HCT116 (cell line): ENCODE data around the gene DOC2A. TPM values are rescaled to one million over a fixed set of nuclear protein-coding genes. Genes with fewer than 3 reads are reported as not detected.

Experiments
- ATAC-seq: fragments of 200-7000 bp; cut with Tn5 transposase; 2 replicates; pipeline ENCODE4 v1.9.1; 2020; ENCODE audit warnings: mild to moderate bottlenecking, moderate library complexity
- BruUV-seq: library from RNA; stranded (reverse); fragments of 400-500 nt; replicated peaks from 2 replicates; lab custom pipeline; 2021; lab: Mats Ljungman, UMichigan
- CTCF ChIA-PET: fragments of 300-600 bp; sonication (Branson Sonifier 250); formaldehyde crosslinking; loops from one replicate; lab custom pipeline; 2021; ENCODE audit warnings: antibody characterized with exemption; lab: Charles Lee
- POLR2A ChIA-PET: fragments of 300-600, 350-600 bp; sonication (Branson Sonifier 250); formaldehyde crosslinking; loops from one replicate; lab custom pipeline; 2021; ENCODE audit warnings: antibody characterized with exemption; lab: Charles Lee
- RAD21 ChIA-PET, 2 experiments: fragments of 300-600 bp; sonication (Branson Sonifier 250); formaldehyde crosslinking; loops; one replicate each; lab custom pipeline; 2023; ENCODE audit warnings: low total read pairs in 2 of 2; ENCODE audit not compliant: uncharacterized antibody in 2 of 2, unreplicated experiment in 2 of 2, low non-redundant PET in 1 of 2; lab: Charles Lee
- DNase-seq: peaks from one replicate; pipeline ENCODE4 v3.0.0-alpha.2; 2010; ENCODE audit warnings: low read depth, low spot score
- H2AFZ ChIP-seq: fragments of 200-600 bp; shearing (Covaris generic), sonication (generic); 2 replicates; pipeline ENCODE4 v1.6.1; 2017; ENCODE audit warnings: low read depth, mixed run types, mixed read lengths, antibody characterized with exemption, low read length; ENCODE audit not compliant: poor library complexity, severe bottlenecking
- H3K27ac ChIP-seq: 2 replicates; pipeline ENCODE4 v1.5.1; 2012; ENCODE audit warnings: low read depth, low read length
- H3K27me3 ChIP-seq: fragments of 200-600 bp; sonication (generic); 2 replicates; pipeline ENCODE4 v1.6.1; 2016; ENCODE audit warnings: mixed run types, low read length, mixed read lengths; ENCODE audit not compliant: insufficient read depth
- H3K36me3 ChIP-seq, 2 experiments: fragments of 200-500 bp in 1 of 2; fragments of 200-600 bp in 1 of 2; sonication (Bioruptor generic) in 1 of 2; sonication (generic) in 1 of 2; 2 replicates each; pipeline versions ENCODE4 v1.5.1 to v1.6.1; 2014 to 2016; ENCODE audit warnings: low read length in 2 of 2, inconsistent platforms in 1 of 2, mixed read lengths in 1 of 2, mixed run types in 1 of 2; ENCODE audit not compliant: insufficient read depth in 2 of 2, control insufficient read depth in 1 of 2
- H3K4me1 ChIP-seq, 2 experiments: fragments of 200-600 bp in 1 of 2; sonication (generic) in 1 of 2; 2 replicates each; pipeline versions ENCODE4 v1.5.1 to v1.6.1; 2012 to 2017; ENCODE audit warnings: low read length in 2 of 2, inconsistent platforms in 1 of 2, mild to moderate bottlenecking in 1 of 2, mixed read lengths in 1 of 2, mixed run types in 1 of 2, moderate library complexity in 1 of 2; ENCODE audit not compliant: insufficient read depth in 2 of 2, control insufficient read depth in 1 of 2
- H3K4me2 ChIP-seq: fragments of 200-600 bp; sonication (generic); 2 replicates; pipeline ENCODE4 v1.6.1; 2017; ENCODE audit warnings: mixed run types, low read length, mixed read lengths
- H3K4me3 ChIP-seq, 2 experiments: fragments of 200-600 bp in 1 of 2; sonication (generic) in 1 of 2; replicated peaks in 1 of 2; 2 replicates each; pipeline ENCODE4 v1.5.1; 2011 to 2016; ENCODE audit warnings: low read length in 2 of 2, control low read depth in 1 of 2, low read depth in 1 of 2, mild to moderate bottlenecking in 1 of 2, mixed read lengths in 1 of 2, mixed run types in 1 of 2
- H3K79me2 ChIP-seq: fragments of 200-600 bp; sonication (generic); 2 replicates; pipeline ENCODE4 v1.6.1; 2017; ENCODE audit warnings: mild to moderate bottlenecking, mixed run types, low read length, moderate library complexity, mixed read lengths; ENCODE audit not compliant: insufficient read depth
- H3K9ac ChIP-seq: fragments of 200-600 bp; sonication (generic); 2 replicates; pipeline ENCODE4 v1.6.1; 2016; ENCODE audit warnings: low read length, mixed read lengths
- H3K9me2 ChIP-seq: fragments of 200-600 bp; sonication (generic), shearing (Covaris generic); 2 replicates; pipeline ENCODE4 v1.6.1; 2017; ENCODE audit warnings: mixed run types, mild to moderate bottlenecking, moderate library complexity; ENCODE audit not compliant: insufficient read depth
- H3K9me3 ChIP-seq, 2 experiments: fragments of 200-500 bp in 1 of 2; fragments of 200-600 bp in 1 of 2; sonication (Bioruptor generic) in 1 of 2; sonication (generic) in 1 of 2; 2 replicates each; pipeline ENCODE4 v1.6.1; 2014 to 2017; ENCODE audit warnings: low read length in 2 of 2, mixed read lengths in 2 of 2, inconsistent platforms in 1 of 2, low read depth in 1 of 2, mild to moderate bottlenecking in 1 of 2, mixed run types in 1 of 2, moderate library complexity in 1 of 2; ENCODE audit not compliant: control insufficient read depth in 1 of 2, insufficient read depth in 1 of 2
- H4K20me1 ChIP-seq: fragments of 200-600 bp; sonication (generic), shearing (Covaris generic); 2 replicates; pipeline ENCODE4 v1.6.1; 2017; ENCODE audit warnings: mixed run types, mild to moderate bottlenecking, moderate library complexity; ENCODE audit not compliant: insufficient read depth
- CBX3 ChIP-seq: IDR thresholded peaks from 2 replicates; pipeline ENCODE4 v1.6.1; 2012; ENCODE audit warnings: low read depth
- CTCF ChIP-seq, 3 experiments: fragments of 200-600 bp in 1 of 3; sonication (generic) in 1 of 3; IDR thresholded peaks in 2 of 3; conservative IDR thresholded peaks in 1 of 3; 2 replicates each; pipeline ENCODE4 v1.5.1; 2012 to 2017; ENCODE audit warnings: low read depth in 2 of 3, low read length in 2 of 3, antibody characterized with exemption in 1 of 3, borderline replicate concordance in 1 of 3, control low read depth in 1 of 3, mild to moderate bottlenecking in 1 of 3, mixed read lengths in 1 of 3, mixed run types in 1 of 3, moderate library complexity in 1 of 3; ENCODE audit not compliant: insufficient read depth in 1 of 3
- EGR1 ChIP-seq: IDR thresholded peaks from 2 replicates; pipeline ENCODE4 v1.6.1; 2012; ENCODE audit warnings: low read depth
- FOSL1 ChIP-seq: IDR thresholded peaks from 2 replicates; pipeline ENCODE4 v1.6.1; 2012; ENCODE audit warnings: low read depth
- POLR2A ChIP-seq: IDR thresholded peaks from 2 replicates; pipeline ENCODE4 v1.7.0; 2011; ENCODE audit warnings: borderline replicate concordance; ENCODE audit not compliant: insufficient read depth, insufficient read length; ENCODE audit errors: extremely low read depth
- POLR2AphosphoS5 ChIP-seq: IDR thresholded peaks from 2 replicates; pipeline ENCODE4 v1.6.1; 2011; ENCODE audit warnings: mild to moderate bottlenecking, low read depth, low read length, moderate library complexity
- SIN3A ChIP-seq: IDR thresholded peaks from 2 replicates; pipeline ENCODE4 v1.6.1; 2012; ENCODE audit warnings: low read depth
- SP1 ChIP-seq: IDR thresholded peaks from 2 replicates; pipeline ENCODE4 v1.6.1; 2012; ENCODE audit warnings: low read depth
- SRF ChIP-seq: IDR thresholded peaks from 2 replicates; pipeline ENCODE4 v1.6.1; 2012; ENCODE audit warnings: low read depth
- YY1 ChIP-seq: IDR thresholded peaks from 2 replicates; pipeline ENCODE4 v1.6.1; 2011; ENCODE audit warnings: low read length, low read depth, moderate library complexity, mild to moderate bottlenecking; ENCODE audit not compliant: insufficient replicate concordance; ENCODE audit errors: extremely low read depth
- intact Hi-C: fragments of 100-400 bp; cut with micrococcal nuclease; formaldehyde crosslinking; loops from 2 replicates; pipeline ENCODE4 v1.10.0; 2022
- total RNA-seq: library from RNA; stranded (reverse); gene quantifications from one replicate; pipeline ENCODE4 v1.2.1, GENCODE V29; 2021; ENCODE audit not compliant: unreplicated experiment
- TF ChIP-seq, protein P1 (sequence below): IDR thresholded peaks from 2 replicates; pipeline ENCODE4 v1.6.1; 2012; ENCODE audit warnings: low read depth

Gene DOC2A
- total RNA-seq, 1 experiment from 2014 or later: 17.3 TPM

- RAD21 ChIA-PET: interaction anchor here in 1 of 2 experiments (0.6 kb wide), 1 partner anchor 158 kb away, joined by 3 read pairs; no protein-coding TSS in a partner anchor
- Histone ChIP-seq H3K79me2 (no peaks in the 10 kb centered on the region), H3K9me3 (no peaks in the 10 kb centered on the region), H3K9me2 (no peaks in the 10 kb centered on the region), H2AFZ (no peak overlapping the region), H3K27ac (no peak overlapping the region), H4K20me1 (no peaks in the 10 kb centered on the region), H3K4me3 (no peak overlapping the region), H3K36me3 (peaks cover 0 to 4% of the 10 kb centered on the region in 2 experiments; a peak in 2 of 4 replicates), H3K4me1 (no peaks in the 10 kb centered on the region), H3K9ac (no peak overlapping the region), H3K4me2 (no peak overlapping the region), H3K27me3 (no peaks in the 10 kb centered on the region)
- CTCF ChIA-PET: no interaction called here
- DNase-seq (no peak), ATAC-seq (no peak)
- POLR2A ChIA-PET: interaction anchor here (0.6 kb wide), 1 partner anchor 13 kb away, joined by 3 read pairs; no protein-coding TSS in a partner anchor
- TF ChIP-seq SIN3A (no peak), CTCF (IDR thresholded peaks at IDR 0.05 in 2 of 3, conservative IDR thresholded peaks at IDR 0.05 in 1 of 3; ENCODE audit: borderline replicate concordance in 1 of 3, insufficient read depth in 1 of 3, low read depth in 2 of 3, low read length in 2 of 3) (no peak), CBX3 (no peak), POLR2AphosphoS5 (no peak), POLR2A (no peak), FOSL1 (no peak), EGR1 (no peak), SP1 (no peak), YY1 (no peak), SRF (no peak)
- TF ChIP-seq, protein P1, sequence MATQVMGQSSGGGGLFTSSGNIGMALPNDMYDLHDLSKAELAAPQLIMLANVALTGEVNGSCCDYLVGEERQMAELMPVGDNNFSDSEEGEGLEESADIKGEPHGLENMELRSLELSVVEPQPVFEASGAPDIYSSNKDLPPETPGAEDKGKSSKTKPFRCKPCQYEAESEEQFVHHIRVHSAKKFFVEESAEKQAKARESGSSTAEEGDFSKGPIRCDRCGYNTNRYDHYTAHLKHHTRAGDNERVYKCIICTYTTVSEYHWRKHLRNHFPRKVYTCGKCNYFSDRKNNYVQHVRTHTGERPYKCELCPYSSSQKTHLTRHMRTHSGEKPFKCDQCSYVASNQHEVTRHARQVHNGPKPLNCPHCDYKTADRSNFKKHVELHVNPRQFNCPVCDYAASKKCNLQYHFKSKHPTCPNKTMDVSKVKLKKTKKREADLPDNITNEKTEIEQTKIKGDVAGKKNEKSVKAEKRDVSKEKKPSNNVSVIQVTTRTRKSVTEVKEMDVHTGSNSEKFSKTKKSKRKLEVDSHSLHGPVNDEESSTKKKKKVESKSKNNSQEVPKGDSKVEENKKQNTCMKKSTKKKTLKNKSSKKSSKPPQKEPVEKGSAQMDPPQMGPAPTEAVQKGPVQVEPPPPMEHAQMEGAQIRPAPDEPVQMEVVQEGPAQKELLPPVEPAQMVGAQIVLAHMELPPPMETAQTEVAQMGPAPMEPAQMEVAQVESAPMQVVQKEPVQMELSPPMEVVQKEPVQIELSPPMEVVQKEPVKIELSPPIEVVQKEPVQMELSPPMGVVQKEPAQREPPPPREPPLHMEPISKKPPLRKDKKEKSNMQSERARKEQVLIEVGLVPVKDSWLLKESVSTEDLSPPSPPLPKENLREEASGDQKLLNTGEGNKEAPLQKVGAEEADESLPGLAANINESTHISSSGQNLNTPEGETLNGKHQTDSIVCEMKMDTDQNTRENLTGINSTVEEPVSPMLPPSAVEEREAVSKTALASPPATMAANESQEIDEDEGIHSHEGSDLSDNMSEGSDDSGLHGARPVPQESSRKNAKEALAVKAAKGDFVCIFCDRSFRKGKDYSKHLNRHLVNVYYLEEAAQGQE: no peak
- BruUV-seq: no TSS peak
- intact Hi-C loops: no loop called here
These were observed 1.6 kb downstream of the DOC2A start for GRCh38 chr16:30009085-30009862.
